Hematopoietic multipotent progenitor cell treated with erythropoietin and hydrocortisone succinate and interleukin-3 and kit ligand, for 17 days (in vitro differentiated cells): Measurements from ENCODE around the gene SUSD4.
"Not testable (repeated sequence)": the region's sequence is repeated elsewhere in the genome, so short reads cannot be mapped to it uniquely, and the experiment has no call there.

ENCODE experiments used
- DNase-seq: peaks from one replicate; pipeline ENCODE4 v3.0.0-alpha.2; 2015; ENCODE audit warnings: low spot score

The SUSD4 gene

GRCh38 chr1:223251387-223251786 is 112.6 kb downstream of the SUSD4 start:
- DNase-seq, result not testable (repeated sequence)

- DNase-seq, result no peak
These were observed 113.4 kb downstream of the SUSD4 start for GRCh38 chr1:223250632-223251015.

- no peak for DNase-seq
These were observed 113.9 kb downstream of the SUSD4 start for GRCh38 chr1:223249854-223250631.

DNA sequence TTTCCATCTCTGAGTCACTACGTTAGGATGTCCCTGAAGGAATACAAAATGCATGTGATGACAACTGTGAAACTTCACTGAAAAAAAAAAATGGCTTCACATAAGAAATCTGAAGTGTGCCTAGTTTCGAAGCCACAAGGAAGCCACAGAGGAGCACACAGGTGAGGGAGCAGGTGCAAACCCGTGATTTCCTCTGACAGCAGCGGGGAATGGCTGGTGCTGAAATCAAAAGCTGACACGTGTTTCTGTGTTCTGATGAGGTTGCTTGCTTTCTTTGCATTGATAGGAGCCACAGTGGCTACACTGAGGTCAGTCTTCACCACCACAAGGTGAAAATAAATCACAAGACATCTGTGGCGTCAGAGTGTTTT is 115.2 kb downstream of the SUSD4 start:
- DNase-seq, result no peak

DNA sequence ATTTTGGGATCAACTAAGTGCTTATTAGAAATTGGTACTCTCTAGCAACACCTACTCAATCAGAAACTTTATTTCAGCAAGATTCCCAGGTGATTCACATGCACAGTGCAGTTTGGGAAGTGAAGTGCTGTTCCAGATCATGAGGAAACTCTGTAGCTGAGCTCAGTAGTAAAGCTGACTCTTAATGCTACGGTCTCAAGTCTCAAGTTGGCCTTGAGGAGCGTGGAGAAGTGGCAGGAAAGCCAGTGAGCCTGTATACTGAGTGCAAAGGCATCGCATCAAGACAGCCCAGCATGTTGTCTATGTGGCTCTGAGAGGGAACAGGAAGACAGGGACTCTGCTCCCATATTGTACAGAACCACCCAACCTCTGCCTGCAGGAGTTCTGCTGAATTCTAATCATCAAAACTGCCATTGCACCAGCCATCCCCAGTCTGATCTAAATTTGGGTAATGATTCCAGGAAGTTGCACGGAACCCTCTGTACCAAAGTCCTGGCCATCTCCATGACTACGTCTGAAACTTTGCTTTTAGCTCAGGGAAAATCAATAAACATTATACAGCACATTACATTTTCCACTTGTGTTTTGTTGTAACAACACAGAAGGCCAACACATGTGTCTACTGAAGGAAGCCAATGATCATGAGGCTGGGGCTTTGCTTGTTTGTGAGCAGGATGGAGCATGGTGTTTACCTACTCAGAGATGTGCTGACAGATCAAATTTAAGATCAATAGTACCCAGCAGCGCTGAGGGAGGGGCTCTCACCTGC is 115.8 kb downstream of the SUSD4 start:
- no peak for DNase-seq

DNA sequence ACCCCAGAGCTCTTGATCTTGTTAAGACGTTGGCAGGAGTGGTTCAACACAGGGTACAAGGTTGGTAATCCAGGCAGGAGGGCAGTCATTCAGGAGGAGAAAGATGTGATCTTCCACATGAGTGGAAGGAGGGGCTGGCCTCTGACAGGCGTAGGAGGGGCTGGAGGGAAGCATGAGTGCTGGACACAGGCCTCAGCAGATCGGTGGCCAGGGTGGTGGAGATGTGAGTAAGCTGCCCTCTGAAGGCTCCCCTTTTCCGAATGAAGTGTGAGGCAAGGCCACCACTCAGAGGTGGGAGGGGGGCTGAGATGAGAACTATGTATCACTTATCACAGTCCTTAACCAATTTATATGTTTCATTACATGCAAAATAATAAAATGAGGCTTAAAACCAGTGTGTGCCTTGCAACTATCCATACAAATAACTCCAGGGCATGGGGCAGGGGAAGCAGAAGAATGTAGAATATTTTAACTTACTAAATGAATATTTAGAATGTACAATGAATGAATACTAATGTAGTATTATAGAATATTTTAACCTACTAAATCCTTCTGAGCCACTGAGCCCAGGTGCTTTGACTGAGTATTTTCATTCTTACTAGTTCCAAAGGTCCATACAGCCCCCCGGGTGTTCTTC is 117.4 kb downstream of the SUSD4 start:
- no peak for DNase-seq

DNA sequence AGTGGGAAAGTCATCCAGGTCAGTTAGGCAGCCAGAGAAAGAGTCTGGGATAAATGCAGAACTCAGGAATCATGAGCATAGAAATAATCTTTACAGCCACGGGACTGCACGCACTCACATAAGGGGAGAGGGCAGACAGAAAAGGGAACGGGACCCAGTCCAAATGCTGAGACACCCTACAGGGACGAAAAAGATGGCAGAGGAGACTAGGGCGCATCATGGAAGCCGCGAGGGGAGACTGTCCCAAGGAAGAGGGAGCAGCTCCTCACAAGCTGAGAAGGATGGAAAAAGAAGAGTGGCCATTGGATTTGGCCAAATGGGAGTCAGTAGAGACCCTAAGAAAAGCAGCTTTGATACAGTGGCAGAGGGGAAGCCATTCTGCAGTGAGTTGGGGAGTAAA is 118.0 kb downstream of the SUSD4 start:
- DNase-seq, result no peak

DNA sequence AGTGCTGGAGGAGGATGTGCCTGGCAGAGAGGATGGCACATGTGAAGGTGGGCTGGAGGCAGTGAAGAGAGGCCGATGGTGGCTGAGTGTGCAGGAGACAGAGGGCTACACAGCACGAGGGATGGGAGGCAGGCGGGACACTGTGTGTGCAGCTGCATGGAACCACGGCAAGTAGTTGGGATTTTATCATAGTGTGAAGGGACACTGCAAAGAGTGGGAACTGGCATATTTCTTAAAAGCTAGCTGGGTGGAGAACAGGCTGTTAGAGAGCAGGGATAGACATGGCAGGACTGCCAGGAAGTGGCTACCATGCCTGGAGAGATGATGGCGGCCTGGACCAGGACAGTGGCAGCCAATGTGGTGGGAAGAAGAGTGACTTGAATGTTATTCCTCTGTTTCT is 118.6 kb downstream of the SUSD4 start:
- no peak for DNase-seq

- DNase-seq, result no peak
These were observed 119.4 kb downstream of the SUSD4 start for GRCh38 chr1:223244366-223245103.

GRCh38 chr1:223243441-223244050 is 120.4 kb downstream of the SUSD4 start:
- DNase-seq, result no peak

GRCh38 chr1:223242971-223243370 is 121.0 kb downstream of the SUSD4 start:
- no peak for DNase-seq

GRCh38 chr1:223242382-223242955 is 121.5 kb downstream of the SUSD4 start:
- no peak for DNase-seq

- no peak for DNase-seq
These were observed 123.9 kb downstream of the SUSD4 start for GRCh38 chr1:223240122-223240521.

DNA sequence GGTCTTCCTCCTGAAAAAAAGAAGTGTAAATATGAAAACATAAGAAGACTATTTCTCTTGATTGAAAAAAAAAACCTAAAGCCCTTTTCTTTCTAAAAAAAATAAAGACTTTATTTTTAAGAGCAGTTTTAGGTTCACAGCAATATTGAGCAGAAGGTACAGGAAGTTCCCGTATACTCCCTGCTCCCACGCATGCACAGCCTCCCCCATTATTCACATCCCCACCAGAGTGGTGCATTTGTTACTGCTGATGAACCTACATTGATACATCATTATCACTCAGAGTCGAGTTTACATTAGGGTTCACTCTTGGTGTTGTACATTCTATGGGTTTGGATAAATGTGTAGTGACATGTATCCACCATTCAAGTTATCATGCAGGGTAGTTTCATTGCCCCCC is 128.9 kb downstream of the SUSD4 start:
- no peak for DNase-seq

GRCh38 chr1:223234534-223234933 is 129.4 kb downstream of the SUSD4 start:
- no peak for DNase-seq

DNA sequence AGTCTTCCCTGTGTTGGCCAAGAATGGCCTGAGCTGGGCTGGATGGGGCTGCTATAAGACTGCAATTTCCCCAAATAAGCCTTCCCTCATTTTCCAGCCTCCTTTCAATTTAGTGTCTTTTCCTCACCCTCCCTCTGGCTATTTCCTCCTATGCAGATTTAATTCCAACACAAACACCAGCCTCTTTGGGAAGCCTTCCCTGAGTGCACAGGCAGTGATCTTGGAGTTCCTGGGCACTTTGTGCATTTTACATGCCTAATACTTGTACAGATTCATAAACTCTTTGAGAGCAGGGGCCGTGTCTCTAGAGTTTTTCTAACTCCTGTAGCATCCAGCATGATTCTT is 129.8 kb downstream of the SUSD4 start:
- no peak for DNase-seq

DNA sequence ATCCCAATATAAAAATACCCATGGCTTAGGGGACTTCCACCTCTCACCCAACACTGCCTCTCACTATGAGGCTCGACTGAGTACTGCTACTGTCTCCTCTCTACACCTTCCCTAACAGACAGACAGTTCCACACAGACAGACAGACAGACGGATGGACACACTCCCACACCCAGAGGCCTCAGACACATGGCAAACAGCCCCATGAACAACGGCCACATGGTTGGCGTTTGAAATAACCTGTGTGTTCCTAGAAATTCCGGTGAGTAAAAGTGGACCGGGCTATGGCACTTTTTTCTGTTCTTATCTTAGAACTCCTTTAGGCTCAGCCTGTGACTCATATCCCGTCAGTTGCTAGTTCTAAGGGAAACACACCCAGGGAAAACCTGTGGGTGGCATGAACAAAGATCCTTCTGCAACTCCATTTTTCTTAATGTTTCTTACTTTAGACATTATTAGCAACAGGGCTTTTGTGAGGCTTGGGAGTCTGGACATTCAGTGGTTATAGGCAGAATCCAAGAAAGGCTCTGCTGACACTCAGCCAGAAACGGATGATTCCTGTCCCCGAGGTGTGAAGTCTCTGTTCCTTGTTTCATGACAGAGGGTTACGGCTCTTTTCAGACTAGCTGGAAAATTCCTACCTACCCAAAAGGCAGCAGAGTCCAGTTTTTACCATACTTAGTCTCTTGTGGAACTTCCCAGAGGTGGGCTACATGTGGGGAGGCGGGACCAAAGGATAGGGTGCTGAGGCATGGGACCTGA is 130.4 kb downstream of the SUSD4 start:
- DNase-seq, result no peak

GRCh38 chr1:223233019-223233409 is 131.0 kb downstream of the SUSD4 start:
- DNase-seq, result no peak

DNA sequence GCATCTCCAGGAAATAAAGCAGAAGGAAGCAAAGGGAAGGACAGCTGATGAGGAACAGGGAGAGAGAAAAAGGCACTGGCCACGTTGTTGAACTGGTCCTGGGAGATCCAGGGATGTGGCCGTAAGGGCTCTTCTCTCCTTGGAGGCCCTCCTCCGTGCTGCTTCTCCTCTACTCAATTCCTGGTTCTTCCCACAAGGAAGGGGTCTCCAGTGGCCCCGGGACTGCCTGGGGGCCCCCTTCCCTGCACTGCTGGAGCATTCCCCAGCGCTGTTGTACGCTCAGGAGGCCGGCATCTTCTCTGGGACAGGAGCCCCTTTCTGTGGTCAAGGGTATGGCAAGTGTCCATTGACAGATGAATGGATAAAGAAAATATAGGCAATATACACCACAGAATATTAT is 132.4 kb downstream of the SUSD4 start:
- DNase-seq, result no peak

GRCh38 chr1:223231011-223231572 is 132.9 kb downstream of the SUSD4 start:
- no peak for DNase-seq
